K562 (cell line): Measurements from ENCODE around the gene EXOSC6. TPM values are rescaled to one million over a fixed set of nuclear protein-coding genes. Genes with fewer than 3 reads are reported as not detected.

Experiments used
- ATAC-seq: fragments of 200-7000 bp; cut with Tn5 transposase; 3 replicates; pipeline ENCODE4 v1.9.1; 2020; ENCODE audit warnings: moderate library complexity
- BruUV-seq: library from RNA; stranded (reverse); fragments of 400-500 nt; replicated peaks from 2 replicates; lab custom pipeline; 2021; lab: Mats Ljungman, UMichigan
- CTCF ChIA-PET: fragments of 300-600 bp; formaldehyde crosslinking; extraction: SDS; loops from one replicate; lab custom pipeline; 2021; ENCODE audit warnings: low intra/inter-chr PET ratio; lab: Yijun Ruan, JAX
- POLR2A ChIA-PET: fragments of 300-600, 350-650 bp; sonication (Branson Sonifier 250); formaldehyde crosslinking; extraction: SDS; loops from one replicate; lab custom pipeline; 2021; ENCODE audit warnings: antibody characterized with exemption, inconsistent platforms; lab: Yijun Ruan, JAX
- DNase-seq, 4 experiments: peaks; one replicate each; pipeline versions ENCODE4 v3.0.0 to v3.0.0-alpha.2; 2011 to 2018; ENCODE audit warnings: low spot score in 3 of 4, mixed read lengths in 3 of 4; ENCODE audit errors: extremely low read depth in 1 of 4
- FAIRE-seq: peaks from 2 replicates; lab custom pipeline; 2011; peaks lifted over from hg19 to GRCh38; lab: Jason Lieb, UNC
- H2AFZ ChIP-seq: 2 replicates; pipeline ENCODE4 v1.6.0; 2011; ENCODE audit warnings: low read depth, low read length, control low read depth, inconsistent platforms
- H3K27ac ChIP-seq: fragments of 200-600 bp; 3 replicates; pipeline ENCODE4 v1.8.0; 2011; ENCODE audit warnings: low read depth, mild to moderate bottlenecking, control low read depth, inconsistent platforms, low read length, moderate library complexity, mixed read lengths; ENCODE audit errors: extremely low read depth
- H3K27me3 ChIP-seq, 2 experiments: fragments of 300-600 bp in 1 of 2; 2 replicates in 1 of 2; 3 replicates in 1 of 2; pipeline versions ENCODE4 v1.6.0 to v1.8.0; 2011; ENCODE audit warnings: inconsistent platforms in 2 of 2, low read length in 2 of 2, mild to moderate bottlenecking in 1 of 2, mixed read lengths in 1 of 2, moderate library complexity in 1 of 2; ENCODE audit not compliant: control insufficient read depth in 2 of 2, insufficient read depth in 2 of 2
- H3K36me3 ChIP-seq: fragments of 300-600 bp; 3 replicates; pipeline ENCODE4 v1.8.0; 2011; ENCODE audit warnings: mild to moderate bottlenecking, low read length, inconsistent platforms; ENCODE audit not compliant: control insufficient read depth, insufficient read depth
- H3K4me1 ChIP-seq, 2 experiments: fragments of 200-600 bp in 1 of 2; replicated peaks in 1 of 2; 2 replicates in 1 of 2; 3 replicates in 1 of 2; pipeline versions ENCODE4 v1.5.1 to v1.8.0; 2011; ENCODE audit warnings: inconsistent platforms in 2 of 2, low read length in 2 of 2, mild to moderate bottlenecking in 1 of 2, mixed read lengths in 1 of 2, moderate library complexity in 1 of 2; ENCODE audit not compliant: control insufficient read depth in 2 of 2, insufficient read depth in 2 of 2
- H3K4me2 ChIP-seq: 2 replicates; pipeline ENCODE4 v1.6.1; 2011; ENCODE audit warnings: low read length, control low read depth, inconsistent platforms, mixed read lengths; ENCODE audit not compliant: insufficient read depth
- H3K4me3 ChIP-seq: fragments of 200-600 bp; sonication (generic), shearing (Covaris generic); 2 replicates; pipeline ENCODE4 v1.5.1; 2016; ENCODE audit warnings: control low read depth, inconsistent platforms
- H3K79me2 ChIP-seq: fragments of 200-600 bp; 3 replicates; pipeline ENCODE4 v1.8.0; 2011; ENCODE audit warnings: low read length, inconsistent platforms; ENCODE audit not compliant: control insufficient read depth, insufficient read depth
- H3K9ac ChIP-seq, 2 experiments: 2 replicates each; pipeline versions ENCODE4 v1.6.0 to v1.6.1; 2011; ENCODE audit warnings: low read depth in 2 of 2, low read length in 2 of 2, control low read depth in 1 of 2, inconsistent platforms in 1 of 2, mild to moderate bottlenecking in 1 of 2, mixed read lengths in 1 of 2; ENCODE audit not compliant: insufficient read depth in 1 of 2
- H3K9me1 ChIP-seq: one replicate; pipeline ENCODE4 v1.6.0; 2011; ENCODE audit warnings: inconsistent platforms, mild to moderate bottlenecking, low read length, moderate library complexity; ENCODE audit not compliant: control insufficient read depth, insufficient read depth
- H3K9me3 ChIP-seq: replicated peaks from 2 replicates; pipeline ENCODE4 v1.5.1; 2011; ENCODE audit warnings: low read depth, low read length, inconsistent platforms; ENCODE audit not compliant: control insufficient read depth, insufficient read depth
- H4K20me1 ChIP-seq: replicated peaks from 2 replicates; pipeline ENCODE4 v1.6.1; 2011; ENCODE audit warnings: low read length, inconsistent platforms, mixed read lengths; ENCODE audit not compliant: control insufficient read depth, insufficient read depth
- CBFA2T2 ChIP-seq: fragments of 450-650 bp; conservative IDR thresholded peaks from 2 replicates; pipeline ENCODE4 v1.6.1; 2017; ENCODE audit warnings: mild to moderate bottlenecking
- DDX20 ChIP-seq: fragments of 450-650 bp; IDR thresholded peaks from 2 replicates; pipeline ENCODE4 v1.6.1; 2016; ENCODE audit warnings: missing genetic modification characterization, low read depth, mild to moderate bottlenecking, missing compliant biosample characterization, moderate library complexity
- GATAD2B ChIP-seq: fragments of 450-650 bp; IDR thresholded peaks from 2 replicates; pipeline ENCODE4 v1.6.1; 2017; ENCODE audit warnings: mild to moderate bottlenecking, borderline replicate concordance
- KDM2B ChIP-seq: fragments of 250-450 bp; sonication (Bioruptor Pico); IDR thresholded peaks from 2 replicates; pipeline ENCODE4 v1.8.0; 2021; ENCODE audit warnings: mild to moderate bottlenecking, moderate library complexity
- MXI1 ChIP-seq: IDR thresholded peaks from 2 replicates; pipeline ENCODE4 v1.6.1; 2011; ENCODE audit warnings: low read depth, mild to moderate bottlenecking, improper control_type of control experiment, low read length
- NCOA1 ChIP-seq: fragments of 450-650 bp; IDR thresholded peaks from 2 replicates; pipeline ENCODE4 v1.6.1; 2016; ENCODE audit warnings: low read depth
- NCOR1 ChIP-seq: fragments of 450-650 bp; IDR thresholded peaks from 2 replicates; pipeline ENCODE4 v1.6.1; 2016; ENCODE audit warnings: mild to moderate bottlenecking, moderate library complexity
- PRDM10 ChIP-seq: fragments of 450-650 bp; IDR thresholded peaks from 2 replicates; pipeline ENCODE4 v1.6.1; 2018; ENCODE audit not compliant: partially characterized antibody
- PYGO2 ChIP-seq: fragments of 450-650 bp; IDR thresholded peaks from 2 replicates; pipeline ENCODE4 v1.6.1; 2016; ENCODE audit warnings: mild to moderate bottlenecking, missing genetic modification characterization, moderate library complexity, missing compliant biosample characterization
- RBM34 ChIP-seq: fragments of 200-400 bp; formaldehyde crosslinking; IDR thresholded peaks from 2 replicates; pipeline ENCODE4 v1.6.1; 2018; ENCODE audit warnings: low read length, borderline replicate concordance; ENCODE audit not compliant: insufficient read depth
- STAG1 ChIP-seq: sonication (generic); formaldehyde crosslinking; IDR thresholded peaks from 2 replicates; pipeline ENCODE4 v1.5.0; 2020; ENCODE audit warnings: missing genetic modification reagents, borderline replicate concordance
- ZFP1 ChIP-seq: fragments of 450-650 bp; formaldehyde crosslinking; IDR thresholded peaks from 2 replicates; pipeline ENCODE4 v1.4.0; 2020; ENCODE audit warnings: mild to moderate bottlenecking, mixed read lengths
- ZNF511 ChIP-seq: sonication (generic); formaldehyde crosslinking; IDR thresholded peaks from 2 replicates; pipeline ENCODE4 v1.8.0; 2022; ENCODE audit warnings: mild to moderate bottlenecking, missing genetic modification reagents
- WGBS: fragments of 100-300 bp; shearing (Covaris generic); methylation state at CpG from one replicate; pipeline ENCODE4 v1.1.6; 2016; ENCODE audit warnings: low coverage, mixed read lengths; ENCODE audit not compliant: insufficient coverage; ENCODE audit errors: missing lambda C conversion rate; 5-methylcytosine and 5-hydroxymethylcytosine counted together
- in situ Hi-C: fragments of 300-500 bp; cut with MboI; formaldehyde crosslinking; loops from 4 replicates; pipeline ENCODE4 v1.15.0; 2018; ENCODE audit warnings: inconsistent platforms, mixed read lengths
- intact Hi-C: fragments of 100-400 bp; cut with micrococcal nuclease; formaldehyde crosslinking; loops from 2 replicates; pipeline ENCODE4 v1.14.2; 2022
- polyA plus RNA-seq, 8 experiments: library from polyadenylated mRNA; depleted of rRNA in 4 of 8; stranded (reverse) in 5 of 8; unstranded in 3 of 8; fragments of >200 nt; fragmentation: Nextera tagmentation in 2 of 8; fragmentation: Illumina TruSeq in 1 of 8; extraction: Ambion mirVana in 2 of 8; extraction: Trizol in 1 of 8; gene quantifications; 2 replicates each; pipeline versions ENCODE4 v1.2.1 to v1.2.3, GENCODE V29; 2011 to 2014; ENCODE audit warnings: inconsistent platforms in 1 of 8, missing spikeins in 1 of 8
- total RNA-seq, 7 experiments: library from RNA; depleted of rRNA in 6 of 7; stranded (reverse); fragments of >200 nt in 6 of 7; fragmentation: Illumina TruSeq in 2 of 7; extraction: Trizol in 2 of 7; gene quantifications; 2 replicates each; pipeline versions ENCODE4 v1.2.1 to v1.2.3, GENCODE V29; 2011 to 2021; ENCODE audit warnings: low replicate concordance in 1 of 7
- TF ChIP-seq, protein P1 (sequence below): fragments of 250-450 bp; sonication (Bioruptor Pico); IDR thresholded peaks from 2 replicates; pipeline ENCODE4 v1.8.0; 2022; ENCODE audit warnings: moderate library complexity, mild to moderate bottlenecking, inconsistent platforms
- TF ChIP-seq, protein P2 (sequence below): fragments of 200-800 bp; sonication (Bioruptor generic); IDR thresholded peaks from 2 replicates; pipeline ENCODE4 v1.6.1; 2017; ENCODE audit warnings: missing genetic modification characterization, missing compliant biosample characterization

Gene EXOSC6
- total and polyA plus RNA-seq, 9 of the 15 experiments (the other 6 are each of a cell fraction or from before 2014, with no cell fraction given), result 9.2 to 29.0 (median 15.6) TPM

DNA sequence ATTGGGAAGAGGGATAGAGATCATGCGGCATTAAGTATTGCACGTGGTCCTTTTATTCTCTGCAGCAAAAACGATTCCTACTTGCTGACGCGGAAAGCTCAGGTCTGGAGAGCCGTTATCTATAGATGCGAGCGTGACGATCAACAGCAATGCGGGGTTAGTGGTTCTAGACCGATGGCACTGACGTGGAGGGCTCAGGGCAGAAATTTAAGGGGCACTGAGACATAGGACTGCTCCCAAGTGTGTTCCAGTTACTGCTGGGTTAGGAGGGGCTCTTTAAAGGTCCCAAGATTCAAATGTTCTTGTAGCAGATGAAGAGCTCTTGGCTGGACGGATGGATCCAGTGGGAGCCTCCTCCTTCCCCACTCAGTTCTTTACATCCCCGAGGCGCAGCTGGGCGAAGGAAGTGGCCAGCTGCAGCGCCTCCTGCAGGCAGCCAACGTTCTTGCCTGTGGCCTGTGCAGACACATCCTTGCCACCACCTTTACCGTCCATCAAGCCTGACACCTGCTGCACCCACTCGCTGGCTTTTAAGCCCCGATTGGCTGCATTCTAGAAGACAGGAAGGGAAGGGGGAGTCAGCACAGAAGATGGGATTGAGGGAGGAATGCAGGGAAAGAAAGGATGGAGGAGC lies 732 bp upstream of the EXOSC6 start:
- ChIA-PET POLR2A (interaction anchor here (0.5 to 4.9 kb wide), 12 partner anchors 10 to 546 kb away, joined by 3 to 57 read pairs (median 4); partner anchors contain the start of gene AARS1), CTCF (interaction anchor here (0.7 kb wide), 1 partner anchor 401 kb away, joined by 3 read pairs; no protein-coding TSS in a partner anchor)
- Histone ChIP-seq H3K4me1 (peaks cover 5 to 20% of the 10 kb centered on the region in 2 experiments; a peak in 4 of 5 replicates), H3K36me3 (peaks cover 64% of the 10 kb centered on the region), H3K4me2 (no peak overlapping the region), H3K9me3 (no peaks in the 10 kb centered on the region), H3K27me3 (no peaks in the 10 kb centered on the region), H3K79me2 (peaks cover 35% of the 10 kb centered on the region), H3K4me3 (no peak overlapping the region), H2AFZ (no peak overlapping the region), H4K20me1 (peaks cover 33% of the 10 kb centered on the region), H3K9ac (0 out of 4 replicates have a peak overlapping the region, but pooled peaks of 1 of the 2 experiments have one; percentile 27), H3K9me1 (no peaks in the 10 kb centered on the region), H3K27ac (0 out of 3 replicates have a peak overlapping the region, but pooled peaks have one; percentile 3)
- 54% methylated on average over 20 of the region's 21 CpGs for WGBS
- FAIRE-seq (no peak), ATAC-seq (peak; percentile 60), DNase-seq (peak; percentile 39 to 64 (median 56))
- in situ Hi-C loops, result no loop called here
- BruUV-seq, result no TSS peak
- intact Hi-C loops, result no loop called here
- no peak for TF ChIP-seq CBFA2T2
- TF ChIP-seq RBM34, result no peak
- no peak for TF ChIP-seq NCOA1
- TF ChIP-seq STAG1 (CRISPR knock-in tag), result 0 out of 2 replicates have a peak, but pooled peaks have one; percentile 32
- TF ChIP-seq ZFP1, result no peak
- TF ChIP-seq GATAD2B, result no peak
- TF ChIP-seq, protein P1, sequence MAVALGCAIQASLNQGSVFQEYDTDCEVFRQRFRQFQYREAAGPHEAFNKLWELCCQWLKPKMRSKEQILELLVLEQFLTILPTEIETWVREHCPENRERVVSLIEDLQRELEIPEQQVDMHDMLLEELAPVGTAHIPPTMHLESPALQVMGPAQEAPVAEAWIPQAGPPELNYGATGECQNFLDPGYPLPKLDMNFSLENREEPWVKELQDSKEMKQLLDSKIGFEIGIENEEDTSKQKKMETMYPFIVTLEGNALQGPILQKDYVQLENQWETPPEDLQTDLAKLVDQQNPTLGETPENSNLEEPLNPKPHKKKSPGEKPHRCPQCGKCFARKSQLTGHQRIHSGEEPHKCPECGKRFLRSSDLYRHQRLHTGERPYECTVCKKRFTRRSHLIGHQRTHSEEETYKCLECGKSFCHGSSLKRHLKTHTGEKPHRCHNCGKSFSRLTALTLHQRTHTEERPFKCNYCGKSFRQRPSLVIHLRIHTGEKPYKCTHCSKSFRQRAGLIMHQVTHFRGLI (CRISPR knock-in tag), result no peak
- TF ChIP-seq MXI1, result no peak
- TF ChIP-seq ZNF511, result no peak
- TF ChIP-seq NCOR1, result no peak
- no peak for TF ChIP-seq PRDM10
- no peak for TF ChIP-seq DDX20
- TF ChIP-seq PYGO2, result no peak
- TF ChIP-seq, protein P2, sequence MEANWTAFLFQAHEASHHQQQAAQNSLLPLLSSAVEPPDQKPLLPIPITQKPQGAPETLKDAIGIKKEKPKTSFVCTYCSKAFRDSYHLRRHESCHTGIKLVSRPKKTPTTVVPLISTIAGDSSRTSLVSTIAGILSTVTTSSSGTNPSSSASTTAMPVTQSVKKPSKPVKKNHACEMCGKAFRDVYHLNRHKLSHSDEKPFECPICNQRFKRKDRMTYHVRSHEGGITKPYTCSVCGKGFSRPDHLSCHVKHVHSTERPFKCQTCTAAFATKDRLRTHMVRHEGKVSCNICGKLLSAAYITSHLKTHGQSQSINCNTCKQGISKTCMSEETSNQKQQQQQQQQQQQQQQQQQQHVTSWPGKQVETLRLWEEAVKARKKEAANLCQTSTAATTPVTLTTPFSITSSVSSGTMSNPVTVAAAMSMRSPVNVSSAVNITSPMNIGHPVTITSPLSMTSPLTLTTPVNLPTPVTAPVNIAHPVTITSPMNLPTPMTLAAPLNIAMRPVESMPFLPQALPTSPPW (CRISPR knock-in tag), result no peak
- TF ChIP-seq KDM2B (CRISPR knock-in tag), result no peak
